ENCODE results near the gene LRIG1.

Gene LRIG1

GRCh38 chr3:66463730-66464511 lies 36.9 kb downstream of the LRIG1 start:
- Histone ChIP-seq H3K4me3 (ENCODE audit: low read depth, low read length) (no peak overlapping the region), H3K27me3 (ENCODE audit: control insufficient read depth, insufficient read depth, low read length) (no peaks in the 10 kb centered on the region), H3K9me3 (ENCODE audit: control insufficient read depth, insufficient read depth, low read length) (no peaks in the 10 kb centered on the region), H3K4me1 (ENCODE audit: control insufficient read depth, insufficient read depth, low read length) (peaks cover 9% of the 10 kb centered on the region), H3K36me3 (ENCODE audit: control insufficient read depth, insufficient read depth, low read length) (peaks cover 20% of the 10 kb centered on the region), H3K9ac (ENCODE audit: low read depth, low read length) (no peak overlapping the region)

- Histone ChIP-seq H3K4me1 (ENCODE audit: control insufficient read depth, insufficient read depth, low read length) (peaks cover 5% of the 10 kb centered on the region), H3K4me3 (ENCODE audit: low read depth, low read length) (no peak overlapping the region), H3K36me3 (ENCODE audit: control insufficient read depth, insufficient read depth, low read length) (peaks cover 25% of the 10 kb centered on the region), H3K27me3 (ENCODE audit: control insufficient read depth, insufficient read depth, low read length) (no peaks in the 10 kb centered on the region), H3K9ac (ENCODE audit: low read depth, low read length) (no peak overlapping the region), H3K9me3 (ENCODE audit: control insufficient read depth, insufficient read depth, low read length) (no peaks in the 10 kb centered on the region)
Observed at GRCh38 chr3:66463054-66463631, 37.7 kb downstream of the LRIG1 start.

GRCh38 chr3:66457252-66457651 lies 43.6 kb downstream of the LRIG1 start:
- Histone ChIP-seq H3K9ac (ENCODE audit: low read depth, low read length) (no peak overlapping the region), H3K27me3 (ENCODE audit: control insufficient read depth, insufficient read depth, low read length) (no peaks in the 10 kb centered on the region), H3K9me3 (ENCODE audit: control insufficient read depth, insufficient read depth, low read length) (no peaks in the 10 kb centered on the region), H3K36me3 (ENCODE audit: control insufficient read depth, insufficient read depth, low read length) (peaks cover 46% of the 10 kb centered on the region), H3K4me1 (ENCODE audit: control insufficient read depth, insufficient read depth, low read length) (peaks cover 8% of the 10 kb centered on the region), H3K4me3 (ENCODE audit: low read depth, low read length) (no peak overlapping the region)

- Histone ChIP-seq H3K9ac (ENCODE audit: low read depth, low read length) (no peak overlapping the region), H3K9me3 (ENCODE audit: control insufficient read depth, insufficient read depth, low read length) (no peaks in the 10 kb centered on the region)
Observed at GRCh38 chr3:66456711-66457173, 44.1 kb downstream of the LRIG1 start.

GRCh38 chr3:66454464-66454859 lies 46.4 kb downstream of the LRIG1 start:
- Histone ChIP-seq H3K4me3 (ENCODE audit: low read depth, low read length) (no peak overlapping the region), H3K9ac (ENCODE audit: low read depth, low read length) (no peak overlapping the region), H3K4me1 (ENCODE audit: control insufficient read depth, insufficient read depth, low read length) (peaks cover 8% of the 10 kb centered on the region), H3K9me3 (ENCODE audit: control insufficient read depth, insufficient read depth, low read length) (no peaks in the 10 kb centered on the region), H3K36me3 (ENCODE audit: control insufficient read depth, insufficient read depth, low read length) (peaks cover 31% of the 10 kb centered on the region), H3K27me3 (ENCODE audit: control insufficient read depth, insufficient read depth, low read length) (no peaks in the 10 kb centered on the region)

More at GRCh38 chr3:66456711-66457173, 44.1 kb downstream of the LRIG1 start:
- H3K4me3 ChIP-seq (ENCODE audit: low read depth, low read length), result no peak overlapping the region
- H3K4me1 ChIP-seq (ENCODE audit: control insufficient read depth, insufficient read depth, low read length), result peaks cover 8% of the 10 kb centered on the region
- peaks cover 42% of the 10 kb centered on the region for H3K36me3 ChIP-seq (ENCODE audit: control insufficient read depth, insufficient read depth, low read length)
- H3K27me3 ChIP-seq (ENCODE audit: control insufficient read depth, insufficient read depth, low read length), result no peaks in the 10 kb centered on the region

GRCh38 chr3:66453651-66454463 lies 47.0 kb downstream of the LRIG1 start:
- no peak overlapping the region for H3K9ac ChIP-seq (ENCODE audit: low read depth, low read length)
- no peaks in the 10 kb centered on the region for H3K27me3 ChIP-seq (ENCODE audit: control insufficient read depth, insufficient read depth, low read length)
- peaks cover 25% of the 10 kb centered on the region for H3K36me3 ChIP-seq (ENCODE audit: control insufficient read depth, insufficient read depth, low read length)
- no peaks in the 10 kb centered on the region for H3K9me3 ChIP-seq (ENCODE audit: control insufficient read depth, insufficient read depth, low read length)
- no peak overlapping the region for H3K4me3 ChIP-seq (ENCODE audit: low read depth, low read length)
- H3K4me1 ChIP-seq (ENCODE audit: control insufficient read depth, insufficient read depth, low read length), result peaks cover 8% of the 10 kb centered on the region

GRCh38 chr3:66452303-66453011 lies 48.4 kb downstream of the LRIG1 start:
- Histone ChIP-seq H3K4me1 (ENCODE audit: control insufficient read depth, insufficient read depth, low read length) (peaks cover 8% of the 10 kb centered on the region), H3K36me3 (ENCODE audit: control insufficient read depth, insufficient read depth, low read length) (peaks cover 14% of the 10 kb centered on the region), H3K9ac (ENCODE audit: low read depth, low read length) (no peak overlapping the region), H3K4me3 (ENCODE audit: low read depth, low read length) (no peak overlapping the region), H3K27me3 (ENCODE audit: control insufficient read depth, insufficient read depth, low read length) (no peaks in the 10 kb centered on the region), H3K9me3 (ENCODE audit: control insufficient read depth, insufficient read depth, low read length) (no peaks in the 10 kb centered on the region)

- no peaks in the 10 kb centered on the region for H3K27me3 ChIP-seq (ENCODE audit: control insufficient read depth, insufficient read depth, low read length)
- no peaks in the 10 kb centered on the region for H3K9me3 ChIP-seq (ENCODE audit: control insufficient read depth, insufficient read depth, low read length)
- H3K4me3 ChIP-seq (ENCODE audit: low read depth, low read length), result no peak overlapping the region
- H3K36me3 ChIP-seq (ENCODE audit: control insufficient read depth, insufficient read depth, low read length), result peaks cover 10% of the 10 kb centered on the region
- peaks cover 8% of the 10 kb centered on the region for H3K4me1 ChIP-seq (ENCODE audit: control insufficient read depth, insufficient read depth, low read length)
- H3K9ac ChIP-seq (ENCODE audit: low read depth, low read length), result no peak overlapping the region
Observed at GRCh38 chr3:66451766-66452165, 49.1 kb downstream of the LRIG1 start.

GRCh38 chr3:66450390-66451022 lies 50.3 kb downstream of the LRIG1 start:
- H3K9ac ChIP-seq (ENCODE audit: low read depth, low read length), result no peak overlapping the region
- no peaks in the 10 kb centered on the region for H3K9me3 ChIP-seq (ENCODE audit: control insufficient read depth, insufficient read depth, low read length)
- H3K4me1 ChIP-seq (ENCODE audit: control insufficient read depth, insufficient read depth, low read length), result peaks cover 8% of the 10 kb centered on the region
- H3K36me3 ChIP-seq (ENCODE audit: control insufficient read depth, insufficient read depth, low read length), result peaks cover 3% of the 10 kb centered on the region
- H3K27me3 ChIP-seq (ENCODE audit: control insufficient read depth, insufficient read depth, low read length), result no peaks in the 10 kb centered on the region
- no peak overlapping the region for H3K4me3 ChIP-seq (ENCODE audit: low read depth, low read length)

- no peaks in the 10 kb centered on the region for H3K27me3 ChIP-seq (ENCODE audit: control insufficient read depth, insufficient read depth, low read length)
- H3K36me3 ChIP-seq (ENCODE audit: control insufficient read depth, insufficient read depth, low read length), result peaks cover 3% of the 10 kb centered on the region
- peaks cover 8% of the 10 kb centered on the region for H3K4me1 ChIP-seq (ENCODE audit: control insufficient read depth, insufficient read depth, low read length)
- H3K4me3 ChIP-seq (ENCODE audit: low read depth, low read length), result no peak overlapping the region
- no peak overlapping the region for H3K9ac ChIP-seq (ENCODE audit: low read depth, low read length)
- H3K9me3 ChIP-seq (ENCODE audit: control insufficient read depth, insufficient read depth, low read length), result no peaks in the 10 kb centered on the region
Observed at GRCh38 chr3:66449411-66449974, 51.3 kb downstream of the LRIG1 start.

All from iPS-15b (cell line).